K562 treated with DMSO at 1 percent for 48 hours (cell line): Measurements from ENCODE around the gene BMS1. TPM values are rescaled to one million over a fixed set of nuclear protein-coding genes. Genes with fewer than 3 reads are reported as not detected.

ENCODE experiments used
- total RNA-seq: library from RNA; unstranded; fragments of 300-600 nt; gene quantifications from 2 replicates; pipeline ENCODE4 v1.2.3, GENCODE V29; 2022; ENCODE audit warnings: low replicate concordance; ENCODE audit errors: extremely low read depth

Gene BMS1, protein sequence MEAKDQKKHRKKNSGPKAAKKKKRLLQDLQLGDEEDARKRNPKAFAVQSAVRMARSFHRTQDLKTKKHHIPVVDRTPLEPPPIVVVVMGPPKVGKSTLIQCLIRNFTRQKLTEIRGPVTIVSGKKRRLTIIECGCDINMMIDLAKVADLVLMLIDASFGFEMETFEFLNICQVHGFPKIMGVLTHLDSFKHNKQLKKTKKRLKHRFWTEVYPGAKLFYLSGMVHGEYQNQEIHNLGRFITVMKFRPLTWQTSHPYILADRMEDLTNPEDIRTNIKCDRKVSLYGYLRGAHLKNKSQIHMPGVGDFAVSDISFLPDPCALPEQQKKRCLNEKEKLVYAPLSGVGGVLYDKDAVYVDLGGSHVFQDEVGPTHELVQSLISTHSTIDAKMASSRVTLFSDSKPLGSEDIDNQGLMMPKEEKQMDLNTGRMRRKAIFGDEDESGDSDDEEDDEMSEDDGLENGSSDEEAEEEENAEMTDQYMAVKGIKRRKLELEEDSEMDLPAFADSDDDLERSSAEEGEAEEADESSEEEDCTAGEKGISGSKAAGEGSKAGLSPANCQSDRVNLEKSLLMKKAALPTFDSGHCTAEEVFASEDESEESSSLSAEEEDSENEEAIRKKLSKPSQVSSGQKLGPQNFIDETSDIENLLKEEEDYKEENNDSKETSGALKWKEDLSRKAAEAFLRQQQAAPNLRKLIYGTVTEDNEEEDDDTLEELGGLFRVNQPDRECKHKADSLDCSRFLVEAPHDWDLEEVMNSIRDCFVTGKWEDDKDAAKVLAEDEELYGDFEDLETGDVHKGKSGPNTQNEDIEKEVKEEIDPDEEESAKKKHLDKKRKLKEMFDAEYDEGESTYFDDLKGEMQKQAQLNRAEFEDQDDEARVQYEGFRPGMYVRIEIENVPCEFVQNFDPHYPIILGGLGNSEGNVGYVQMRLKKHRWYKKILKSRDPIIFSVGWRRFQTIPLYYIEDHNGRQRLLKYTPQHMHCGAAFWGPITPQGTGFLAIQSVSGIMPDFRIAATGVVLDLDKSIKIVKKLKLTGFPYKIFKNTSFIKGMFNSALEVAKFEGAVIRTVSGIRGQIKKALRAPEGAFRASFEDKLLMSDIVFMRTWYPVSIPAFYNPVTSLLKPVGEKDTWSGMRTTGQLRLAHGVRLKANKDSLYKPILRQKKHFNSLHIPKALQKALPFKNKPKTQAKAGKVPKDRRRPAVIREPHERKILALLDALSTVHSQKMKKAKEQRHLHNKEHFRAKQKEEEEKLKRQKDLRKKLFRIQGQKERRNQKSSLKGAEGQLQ
- total RNA-seq, result not detected in 2 replicates

DNA sequence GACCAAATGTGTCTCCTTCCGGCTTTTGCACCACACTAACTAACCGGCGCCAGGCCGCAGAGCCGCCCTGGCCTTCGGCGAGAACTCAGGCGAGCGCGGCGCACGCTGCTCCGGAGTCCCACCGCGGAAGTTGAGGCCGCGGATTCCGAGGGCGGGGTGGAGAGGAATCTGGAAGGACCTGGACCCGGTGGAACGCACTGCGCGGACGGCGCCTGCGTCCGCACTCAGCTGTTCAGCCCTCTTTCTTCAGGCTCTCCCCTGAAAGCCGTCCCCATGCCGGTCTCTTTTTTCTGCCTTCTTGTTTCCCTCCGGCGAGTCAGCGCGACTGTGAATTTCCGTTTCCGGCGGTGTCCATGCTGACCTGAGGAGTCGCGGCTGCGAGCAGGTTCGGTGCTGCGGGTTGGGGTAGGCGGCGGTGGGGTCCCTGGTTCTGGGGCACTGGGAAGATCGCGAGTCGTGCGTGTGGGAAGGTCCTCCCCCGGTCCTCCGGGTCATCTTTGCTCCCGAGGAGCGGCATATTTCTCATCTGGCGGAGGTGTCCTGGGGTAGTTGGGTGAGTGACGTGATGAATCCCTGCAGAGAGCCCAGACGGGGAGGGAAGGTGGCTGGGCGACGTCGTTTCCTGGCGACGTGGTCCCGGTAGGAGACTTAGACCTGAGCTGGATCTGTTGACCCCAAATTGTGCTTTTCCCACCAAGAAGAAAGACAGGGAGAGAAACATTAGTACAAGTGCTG lies at the start of gene BMS1:
Gene BMS1 (plus strand): TSS at position 350 of the 735 bp plus-strand sequence. CDS start 1,600 bp downstream, outside the sequence.

Other genes starting within 250 kb of the BMS1 start
- gene ZNF33B, start 144.2 kb upstream of the BMS1 start, total RNA-seq, result not detected in 2 replicates